ENCODE data around the gene RIPK3. TPM values are rescaled to one million over a fixed set of nuclear protein-coding genes. Genes with fewer than 3 reads are reported as not detected.

RIPK3 gene
- total RNA-seq, 2 donors from 2014 or later = 1.9 to 7.6 TPM

DNA sequence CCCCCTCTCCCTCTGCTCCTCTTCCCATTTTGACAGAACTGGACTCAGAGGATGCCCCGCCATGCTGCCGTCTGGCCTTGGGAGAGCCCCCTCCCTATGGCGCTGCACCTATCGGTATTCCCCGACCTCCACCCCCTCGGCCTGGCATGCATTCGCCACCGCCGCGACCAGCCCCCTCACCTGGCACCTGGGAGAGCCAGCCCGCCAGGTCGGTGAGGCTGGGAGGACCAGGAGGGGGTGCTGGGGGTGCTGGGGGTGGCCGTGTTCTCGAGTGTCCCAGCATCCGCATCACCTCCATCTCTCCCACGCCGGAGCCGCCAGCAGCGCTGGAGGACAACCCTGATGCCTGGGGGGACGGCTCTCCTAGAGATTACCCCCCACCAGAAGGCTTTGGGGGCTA is 29.7 kb upstream of the RIPK3 start:
- Histone ChIP-seq H3K4me3 (no peak overlapping the region), H3K9me3 (no peaks in the 10 kb centered on the region), H3K4me1 (replicated peaks) (no peaks in the 10 kb centered on the region), H3K27me3 (replicated peaks; ENCODE audit: insufficient read depth) (no peaks in the 10 kb centered on the region), H3K27ac (peak overlapping the region; percentile 85 to 92), H3K36me3 (no peaks in the 10 kb centered on the region)
- intact Hi-C loops (cut with DNase I) = no loop called here
- WGBS = 70% methylated on average over 20 of the region's 20 CpGs
- no peak for DNase-seq (ENCODE audit: low spot score)
- TF ChIP-seq, protein P1, sequence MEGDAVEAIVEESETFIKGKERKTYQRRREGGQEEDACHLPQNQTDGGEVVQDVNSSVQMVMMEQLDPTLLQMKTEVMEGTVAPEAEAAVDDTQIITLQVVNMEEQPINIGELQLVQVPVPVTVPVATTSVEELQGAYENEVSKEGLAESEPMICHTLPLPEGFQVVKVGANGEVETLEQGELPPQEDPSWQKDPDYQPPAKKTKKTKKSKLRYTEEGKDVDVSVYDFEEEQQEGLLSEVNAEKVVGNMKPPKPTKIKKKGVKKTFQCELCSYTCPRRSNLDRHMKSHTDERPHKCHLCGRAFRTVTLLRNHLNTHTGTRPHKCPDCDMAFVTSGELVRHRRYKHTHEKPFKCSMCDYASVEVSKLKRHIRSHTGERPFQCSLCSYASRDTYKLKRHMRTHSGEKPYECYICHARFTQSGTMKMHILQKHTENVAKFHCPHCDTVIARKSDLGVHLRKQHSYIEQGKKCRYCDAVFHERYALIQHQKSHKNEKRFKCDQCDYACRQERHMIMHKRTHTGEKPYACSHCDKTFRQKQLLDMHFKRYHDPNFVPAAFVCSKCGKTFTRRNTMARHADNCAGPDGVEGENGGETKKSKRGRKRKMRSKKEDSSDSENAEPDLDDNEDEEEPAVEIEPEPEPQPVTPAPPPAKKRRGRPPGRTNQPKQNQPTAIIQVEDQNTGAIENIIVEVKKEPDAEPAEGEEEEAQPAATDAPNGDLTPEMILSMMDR (IDR thresholded peaks at IDR 0.05) = no peak
- TF ChIP-seq POLR2AphosphoS5 (IDR thresholded peaks at IDR 0.05) (no peak), POLR2A (IDR thresholded peaks at IDR 0.05) (no peak)

DNA sequence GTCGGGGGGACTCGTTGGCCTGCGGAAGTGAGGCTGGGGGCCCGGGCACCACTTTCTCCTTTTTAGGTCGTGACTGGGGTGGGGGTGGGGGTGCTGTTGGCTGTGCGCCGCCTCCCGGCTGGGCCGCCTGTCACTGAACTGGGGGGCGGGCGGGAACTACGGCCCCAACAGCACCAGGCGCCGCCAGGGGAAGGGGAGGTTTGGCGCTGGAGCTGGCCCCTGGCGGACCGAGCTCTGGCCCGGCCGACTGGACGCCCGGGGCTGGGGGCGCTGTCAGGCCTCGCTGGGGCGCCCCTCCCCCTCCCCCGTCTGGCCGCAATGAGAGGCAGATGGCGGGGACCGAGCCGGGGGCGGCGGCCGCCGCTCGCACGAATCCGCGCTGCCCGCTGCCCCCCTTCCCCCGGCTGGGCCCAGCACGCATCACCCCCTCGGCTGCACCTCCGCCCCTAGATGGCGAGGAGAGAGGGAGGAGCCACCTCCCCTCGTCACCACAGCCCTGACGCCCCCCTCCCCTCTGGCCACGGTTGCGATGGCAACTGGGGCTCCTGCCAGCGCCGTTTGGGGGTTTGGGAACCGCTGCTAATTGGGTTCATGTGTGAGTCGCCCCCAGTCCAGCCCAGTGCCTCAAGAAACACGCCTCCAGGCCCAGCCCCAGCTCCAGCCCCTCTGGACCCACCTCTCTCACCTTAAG is 28.9 kb upstream of the RIPK3 start:
- TF ChIP-seq POLR2A (IDR thresholded peaks at IDR 0.05) = peak; percentile 19
- TF ChIP-seq, protein P1 (IDR thresholded peaks at IDR 0.05) = no peak
- no peaks in the 10 kb centered on the region for H3K4me1 ChIP-seq (replicated peaks)

DNA sequence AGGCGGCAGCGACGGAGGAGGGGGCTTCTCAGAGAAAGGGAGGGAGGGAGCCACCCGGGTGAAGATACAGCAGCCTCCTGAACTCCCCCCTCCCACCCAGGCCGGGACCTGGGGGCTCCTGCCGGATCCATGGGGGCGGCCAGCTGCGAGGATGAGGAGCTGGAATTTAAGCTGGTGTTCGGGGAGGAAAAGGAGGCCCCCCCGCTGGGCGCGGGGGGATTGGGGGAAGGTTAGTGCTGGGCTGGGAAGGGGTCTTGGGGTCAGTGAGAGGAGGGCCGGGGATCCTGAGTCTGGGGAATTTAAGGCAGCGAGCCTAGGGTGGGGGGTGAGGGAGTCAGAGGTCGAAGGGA is 28.4 kb upstream of the RIPK3 start:
- no peak for TF ChIP-seq POLR2A (IDR thresholded peaks at IDR 0.05)
- TF ChIP-seq, protein P1 (IDR thresholded peaks at IDR 0.05) = no peak
- no peak for TF ChIP-seq POLR2AphosphoS5 (IDR thresholded peaks at IDR 0.05)
- intact Hi-C loops (cut with DNase I) = no loop called here
- no peak for DNase-seq (ENCODE audit: low spot score)
- Histone ChIP-seq H3K4me3 (peak overlapping the region; percentile 46 to 48), H3K27ac (peak overlapping the region; percentile 85 to 92), H3K4me1 (replicated peaks) (no peaks in the 10 kb centered on the region), H3K9me3 (no peaks in the 10 kb centered on the region), H3K27me3 (replicated peaks; ENCODE audit: insufficient read depth) (no peaks in the 10 kb centered on the region), H3K36me3 (no peaks in the 10 kb centered on the region)
- 3% methylated on average over 14 of the region's 15 CpGs for WGBS

More for the DNA sequence above, 28.9 kb upstream of the RIPK3 start:
- intact Hi-C loops (cut with DNase I) = no loop called here
- 6% methylated on average over 16 of the region's 52 CpGs for WGBS
- Histone ChIP-seq H3K27me3 (replicated peaks; ENCODE audit: insufficient read depth) (no peaks in the 10 kb centered on the region), H3K36me3 (no peaks in the 10 kb centered on the region), H3K27ac (peak overlapping the region; percentile 85 to 92), H3K4me3 (peak overlapping the region; percentile 46 to 48), H3K9me3 (no peaks in the 10 kb centered on the region)
- no peak for DNase-seq (ENCODE audit: low spot score)

DNA sequence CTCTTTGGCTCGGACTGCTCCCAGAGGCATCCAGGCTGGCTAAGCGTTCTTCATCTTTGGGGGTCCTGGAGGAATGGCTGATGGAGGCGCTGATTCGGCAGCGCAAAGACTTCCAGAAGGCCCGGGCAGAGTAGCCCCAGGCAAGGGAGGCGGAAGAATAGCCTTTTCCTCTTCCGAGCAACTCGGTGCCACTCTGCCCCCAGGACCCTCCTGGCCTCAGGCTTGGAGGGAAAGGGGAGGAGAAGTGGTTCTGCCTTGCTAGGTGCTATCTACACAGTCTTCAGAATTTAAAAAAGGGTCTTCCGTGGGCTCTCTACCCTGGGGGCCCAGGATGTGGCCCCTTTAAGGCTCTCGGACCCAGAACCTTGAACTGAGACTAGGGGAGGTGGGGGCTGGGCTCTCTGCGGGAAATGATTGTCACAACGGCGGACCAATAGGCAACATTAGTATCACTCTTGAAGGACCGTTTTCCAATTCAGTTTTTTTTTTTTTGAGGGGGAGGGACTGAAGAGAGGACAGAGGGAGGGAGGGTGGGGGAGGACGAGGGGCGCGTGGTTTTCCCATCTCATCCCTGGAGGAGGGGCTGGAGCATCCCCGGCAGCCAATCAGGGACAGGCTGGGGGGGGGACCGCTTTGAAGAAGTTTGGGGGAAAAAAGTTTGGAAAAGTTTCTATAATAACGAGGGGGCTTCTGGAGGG is 27.9 kb upstream of the RIPK3 start, which contains the start of gene NFATC4:
TSS of gene NFATC4 (plus strand) at position 671 of the 698 bp plus-strand sequence. CDS start 157 bp downstream, outside the sequence.
- no peaks in the 10 kb centered on the region for H3K4me1 ChIP-seq (replicated peaks)
- peak; percentile 0 for TF ChIP-seq POLR2A (IDR thresholded peaks at IDR 0.05)
- TF ChIP-seq, protein P1 (IDR thresholded peaks at IDR 0.05) = no peak
- WGBS = 9% methylated on average over 21 of the region's 21 CpGs
- H3K4me3 ChIP-seq = peak within 1 kb of the TSS; percentile 46 to 48
- H3K27ac ChIP-seq = peak within 1 kb of the TSS; percentile 85 to 92
- H3K9me3 ChIP-seq = no peaks in the 10 kb centered on the region
- H3K36me3 ChIP-seq = no peaks in the 10 kb centered on the region
- DNase-seq (ENCODE audit: low spot score) = peak; percentile 56
- intact Hi-C loops (cut with DNase I) = no loop called here
- H3K27me3 ChIP-seq (replicated peaks; ENCODE audit: insufficient read depth) = no peaks in the 10 kb centered on the region

Data from prostate gland (tissue), 2 donors.